Measurements from ENCODE around the gene EXPH5.

DNA sequence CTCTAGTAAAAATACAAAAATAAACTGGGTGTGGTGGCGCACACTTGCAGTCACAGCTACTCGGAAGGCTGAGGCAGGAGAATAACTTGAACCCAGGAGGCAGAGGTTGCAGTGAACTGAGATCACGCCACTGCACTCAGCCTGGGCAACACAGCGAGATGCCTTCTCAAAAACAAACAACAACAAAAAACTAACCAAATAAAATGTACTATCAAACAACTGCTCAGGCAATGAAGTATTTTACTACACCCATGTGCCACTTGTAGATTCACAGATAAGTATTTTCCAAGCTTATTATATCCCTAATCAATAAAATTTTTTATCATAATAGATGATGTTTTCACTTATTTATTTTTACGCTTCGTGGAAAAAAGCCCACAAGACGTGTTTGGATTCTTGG lies 127.2 kb downstream of the EXPH5 start:
- TF ChIP-seq, protein P1, sequence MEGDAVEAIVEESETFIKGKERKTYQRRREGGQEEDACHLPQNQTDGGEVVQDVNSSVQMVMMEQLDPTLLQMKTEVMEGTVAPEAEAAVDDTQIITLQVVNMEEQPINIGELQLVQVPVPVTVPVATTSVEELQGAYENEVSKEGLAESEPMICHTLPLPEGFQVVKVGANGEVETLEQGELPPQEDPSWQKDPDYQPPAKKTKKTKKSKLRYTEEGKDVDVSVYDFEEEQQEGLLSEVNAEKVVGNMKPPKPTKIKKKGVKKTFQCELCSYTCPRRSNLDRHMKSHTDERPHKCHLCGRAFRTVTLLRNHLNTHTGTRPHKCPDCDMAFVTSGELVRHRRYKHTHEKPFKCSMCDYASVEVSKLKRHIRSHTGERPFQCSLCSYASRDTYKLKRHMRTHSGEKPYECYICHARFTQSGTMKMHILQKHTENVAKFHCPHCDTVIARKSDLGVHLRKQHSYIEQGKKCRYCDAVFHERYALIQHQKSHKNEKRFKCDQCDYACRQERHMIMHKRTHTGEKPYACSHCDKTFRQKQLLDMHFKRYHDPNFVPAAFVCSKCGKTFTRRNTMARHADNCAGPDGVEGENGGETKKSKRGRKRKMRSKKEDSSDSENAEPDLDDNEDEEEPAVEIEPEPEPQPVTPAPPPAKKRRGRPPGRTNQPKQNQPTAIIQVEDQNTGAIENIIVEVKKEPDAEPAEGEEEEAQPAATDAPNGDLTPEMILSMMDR (IDR thresholded peaks at IDR 0.05) = no peak
- TF ChIP-seq POLR2A (IDR thresholded peaks at IDR 0.05) = no peak
